Ascending aorta (tissue), 2 donors: Measurements from ENCODE around the gene CRISPLD2. TPM values are rescaled to one million over a fixed set of nuclear protein-coding genes. Genes with fewer than 3 reads are reported as not detected.

Experiments
- DNase-seq, 2 donors: peaks; one replicate each; pipeline ENCODE4 v3.0.0-alpha.2; 2019; ENCODE audit warnings: low spot score in 2 of 2
- H3K27ac ChIP-seq, 2 donors: fragments of 200-600 bp; sonication (generic); one replicate each; pipeline ENCODE4 v1.5.1; 2016 to 2017; ENCODE audit warnings: mild to moderate bottlenecking in 1 of 2
- H3K27me3 ChIP-seq: fragments of 200-600 bp; sonication (generic); one replicate; pipeline ENCODE4 v1.5.1; 2017
- H3K36me3 ChIP-seq, 2 donors: fragments of 200-600 bp; sonication (generic); one replicate each; pipeline ENCODE4 v1.5.1; 2016
- H3K4me1 ChIP-seq, 2 donors: fragments of 200-600 bp; sonication (generic); one replicate each; pipeline ENCODE4 v1.5.1; 2016 to 2017; ENCODE audit warnings: mild to moderate bottlenecking in 1 of 2
- H3K4me3 ChIP-seq, 2 donors: fragments of 200-600 bp; sonication (generic); one replicate each; pipeline ENCODE4 v1.5.1; 2016 to 2017; ENCODE audit warnings: mild to moderate bottlenecking in 1 of 2
- H3K9me3 ChIP-seq, 2 donors: fragments of 200-600 bp; sonication (generic); one replicate each; pipeline ENCODE4 v1.5.1; 2016
- intact Hi-C: fragments of 100-400 bp; cut with DNase I; formaldehyde crosslinking; loops from one replicate; pipeline ENCODE4 v1.15.1; 2023
- total RNA-seq: library from RNA; depleted of rRNA; stranded (reverse); fragments of >200 nt; gene quantifications from one replicate; pipeline ENCODE4 v1.1.0, GENCODE V29; 2016
- TF ChIP-seq, protein P1 (sequence below), 3 experiments: fragments of 200-600 bp in 2 of 3; fragments of 450-650 bp in 1 of 3; sonication (generic) in 2 of 3; IDR thresholded peaks; one replicate each; pipeline ENCODE4 v1.5.1; 2016 to 2019; ENCODE audit warnings: antibody characterized with exemption in 3 of 3, mild to moderate bottlenecking in 1 of 3, moderate library complexity in 1 of 3

Gene CRISPLD2
- total RNA-seq, 1 donor from 2014 or later: 204 TPM

DNA sequence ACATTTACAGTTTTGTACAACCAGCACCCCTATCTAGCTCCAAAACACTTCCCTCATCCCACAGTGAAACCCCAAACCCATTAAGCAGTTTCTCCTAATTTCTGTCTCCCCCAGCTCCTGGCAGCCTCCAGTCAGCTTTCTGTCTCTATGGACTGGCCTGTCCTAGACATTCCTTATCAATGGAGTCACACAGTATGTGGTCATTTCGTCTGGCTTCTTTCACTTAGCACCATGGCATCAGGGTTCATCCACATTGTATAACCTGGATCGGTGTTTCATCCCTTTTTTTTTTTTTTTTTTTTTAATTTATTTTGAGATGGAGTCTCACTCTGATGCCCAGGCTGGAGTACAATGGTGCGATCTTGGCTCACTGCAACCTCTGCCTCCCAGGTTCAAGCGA lies 123.0 kb downstream of the CRISPLD2 start:
- DNase-seq: no peak
- Histone ChIP-seq H3K27ac (no peak overlapping the region), H3K9me3 (no peaks in the 10 kb centered on the region), H3K27me3 (no peaks in the 10 kb centered on the region), H3K36me3 (no peaks in the 10 kb centered on the region), H3K4me1 (no peaks in the 10 kb centered on the region), H3K4me3 (no peak overlapping the region)
- intact Hi-C loops: no loop called here
- TF ChIP-seq, protein P1, sequence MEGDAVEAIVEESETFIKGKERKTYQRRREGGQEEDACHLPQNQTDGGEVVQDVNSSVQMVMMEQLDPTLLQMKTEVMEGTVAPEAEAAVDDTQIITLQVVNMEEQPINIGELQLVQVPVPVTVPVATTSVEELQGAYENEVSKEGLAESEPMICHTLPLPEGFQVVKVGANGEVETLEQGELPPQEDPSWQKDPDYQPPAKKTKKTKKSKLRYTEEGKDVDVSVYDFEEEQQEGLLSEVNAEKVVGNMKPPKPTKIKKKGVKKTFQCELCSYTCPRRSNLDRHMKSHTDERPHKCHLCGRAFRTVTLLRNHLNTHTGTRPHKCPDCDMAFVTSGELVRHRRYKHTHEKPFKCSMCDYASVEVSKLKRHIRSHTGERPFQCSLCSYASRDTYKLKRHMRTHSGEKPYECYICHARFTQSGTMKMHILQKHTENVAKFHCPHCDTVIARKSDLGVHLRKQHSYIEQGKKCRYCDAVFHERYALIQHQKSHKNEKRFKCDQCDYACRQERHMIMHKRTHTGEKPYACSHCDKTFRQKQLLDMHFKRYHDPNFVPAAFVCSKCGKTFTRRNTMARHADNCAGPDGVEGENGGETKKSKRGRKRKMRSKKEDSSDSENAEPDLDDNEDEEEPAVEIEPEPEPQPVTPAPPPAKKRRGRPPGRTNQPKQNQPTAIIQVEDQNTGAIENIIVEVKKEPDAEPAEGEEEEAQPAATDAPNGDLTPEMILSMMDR (IDR thresholded peaks at IDR 0.05): no peak

DNA sequence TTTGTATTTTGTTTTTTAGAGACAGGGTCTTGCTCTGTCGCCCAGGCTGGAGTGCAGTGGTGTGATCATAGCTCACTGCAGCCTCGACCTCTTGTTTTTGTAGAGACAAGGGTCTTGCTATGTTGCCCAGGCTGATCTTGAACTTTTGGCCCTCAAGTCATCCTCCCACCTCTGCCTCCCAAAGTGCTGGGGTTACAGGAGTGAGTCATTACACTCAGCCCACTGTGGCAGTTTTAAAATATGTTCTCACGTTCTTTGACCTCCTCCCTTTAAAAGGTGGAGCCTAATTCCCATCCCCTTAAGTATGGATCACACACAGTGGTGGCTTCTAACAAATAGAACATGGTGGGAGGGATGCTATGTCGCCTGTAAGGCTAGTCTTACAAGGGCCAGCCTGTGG lies 123.8 kb downstream of the CRISPLD2 start:
- no peaks in the 10 kb centered on the region for H3K9me3 ChIP-seq
- DNase-seq: no peak
- TF ChIP-seq, protein P1 (IDR thresholded peaks at IDR 0.05): no peak
- H3K36me3 ChIP-seq: no peaks in the 10 kb centered on the region
- no peak overlapping the region for H3K4me3 ChIP-seq
- H3K4me1 ChIP-seq: no peaks in the 10 kb centered on the region
- intact Hi-C loops: no loop called here
- H3K27me3 ChIP-seq: no peaks in the 10 kb centered on the region
- H3K27ac ChIP-seq: no peak overlapping the region

DNA sequence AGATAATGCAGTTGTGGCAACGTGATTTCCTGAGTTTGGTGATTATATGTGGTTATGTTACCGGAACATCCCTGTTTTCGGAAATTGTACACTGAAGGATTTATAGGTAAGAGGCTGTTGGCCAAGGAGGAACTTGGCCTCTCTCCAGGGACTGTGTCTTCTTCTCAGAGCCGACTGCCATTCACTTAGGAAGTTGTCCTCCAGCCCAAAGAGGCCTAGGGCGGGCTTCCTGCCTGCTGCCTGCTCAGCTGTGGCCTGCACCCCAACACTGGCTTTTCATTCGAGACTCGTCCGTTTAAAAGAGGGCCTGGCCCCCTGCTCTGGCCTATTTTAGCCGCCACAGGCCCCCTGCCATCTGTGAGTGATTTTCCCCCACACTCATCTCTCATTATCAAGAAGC lies 127.2 kb downstream of the CRISPLD2 start:
- no peak for DNase-seq
- intact Hi-C loops: no loop called here
- H3K27ac ChIP-seq: no peak overlapping the region
- TF ChIP-seq, protein P1 (IDR thresholded peaks at IDR 0.05): no peak
- H3K9me3 ChIP-seq: no peaks in the 10 kb centered on the region
- no peak overlapping the region for H3K4me3 ChIP-seq
- H3K36me3 ChIP-seq: no peaks in the 10 kb centered on the region
- H3K27me3 ChIP-seq: no peaks in the 10 kb centered on the region
- no peaks in the 10 kb centered on the region for H3K4me1 ChIP-seq

DNA sequence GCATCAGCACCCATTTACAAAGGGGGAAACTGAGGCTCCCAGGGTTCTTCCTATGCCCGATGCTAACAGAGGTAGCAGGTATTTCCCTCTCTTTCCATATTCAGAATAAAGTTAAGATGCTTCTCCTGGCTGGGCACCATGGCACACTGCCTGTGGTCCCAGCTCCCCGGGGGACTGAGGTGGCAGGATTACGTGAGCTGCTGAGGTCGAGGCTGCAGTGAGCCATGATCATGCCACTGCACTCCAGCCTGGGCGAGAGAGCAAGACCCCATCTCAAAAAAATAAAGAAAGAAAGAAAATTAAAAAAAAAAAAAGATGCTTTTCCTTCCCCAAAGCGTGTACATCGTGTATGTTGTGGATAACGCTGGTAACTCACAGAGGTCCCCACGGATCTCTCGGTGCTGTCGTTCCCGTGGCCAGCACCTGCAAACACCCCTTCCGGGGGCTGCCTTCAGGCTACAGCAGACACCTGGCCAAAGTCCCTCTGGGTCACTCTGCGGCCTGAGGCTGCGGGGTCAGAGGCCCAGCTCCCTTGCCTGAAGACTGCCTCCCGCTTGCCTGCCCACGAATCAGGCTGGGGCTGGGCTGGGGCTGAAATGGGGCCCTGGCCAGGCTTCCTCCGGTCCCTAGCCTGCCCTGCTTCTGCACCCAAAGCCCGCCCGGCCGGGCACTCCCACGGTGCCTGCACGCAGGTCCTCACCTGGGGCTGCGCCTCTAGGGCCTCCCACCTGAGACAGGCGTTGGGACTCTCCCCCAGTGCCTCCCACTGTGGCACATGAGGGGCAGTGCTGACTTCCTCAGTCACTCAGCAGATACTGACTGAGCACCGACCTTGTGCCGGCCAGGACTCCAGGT lies 128.4 kb downstream of the CRISPLD2 start:
- Histone ChIP-seq H3K9me3 (no peaks in the 10 kb centered on the region), H3K4me3 (no peak overlapping the region), H3K36me3 (no peaks in the 10 kb centered on the region), H3K27me3 (no peaks in the 10 kb centered on the region), H3K27ac (no peak overlapping the region), H3K4me1 (peaks cover 0 to 6% of the 10 kb centered on the region in 2 donors)
- TF ChIP-seq, protein P1 (IDR thresholded peaks at IDR 0.05): no peak
- no peak for DNase-seq
- intact Hi-C loops: no loop called here

DNA sequence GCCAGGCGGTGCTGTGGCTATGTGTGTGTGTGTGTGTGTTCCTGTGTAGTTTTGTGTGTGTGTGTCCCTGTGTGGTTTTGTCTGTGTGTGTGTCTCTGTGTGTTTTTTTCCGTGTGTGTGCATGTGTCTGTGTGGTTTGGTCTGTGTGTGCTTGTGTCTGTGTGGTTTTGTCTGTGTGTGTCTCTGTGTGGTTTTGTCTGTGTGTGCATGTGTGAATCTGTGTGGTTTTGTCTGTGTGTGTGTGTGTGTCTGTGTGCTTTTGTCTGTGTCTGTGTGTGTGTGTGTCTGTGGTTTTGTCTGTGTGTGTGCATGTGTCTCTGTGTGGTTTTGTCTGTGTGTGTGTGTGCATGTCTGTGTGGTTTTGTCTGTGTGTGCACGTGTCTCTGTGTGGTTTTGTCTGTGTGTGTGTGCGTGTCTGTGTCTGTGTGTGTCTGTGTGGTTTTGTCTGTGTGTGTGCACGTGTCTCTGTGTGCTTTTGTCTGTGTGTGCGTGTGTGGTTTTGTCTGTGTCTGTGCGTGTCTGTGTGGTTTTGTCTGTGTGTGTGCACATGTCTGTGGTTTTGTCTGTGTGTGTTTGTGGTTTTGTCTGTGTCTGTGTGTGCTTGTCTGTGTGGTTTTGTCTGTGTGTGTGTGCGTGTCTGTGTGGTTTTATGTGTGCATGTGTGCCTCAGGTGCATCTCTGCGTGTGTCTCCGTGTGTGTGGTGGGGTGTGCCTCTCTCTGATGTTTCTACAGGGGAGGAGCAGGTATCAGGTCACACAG lies 129.2 kb downstream of the CRISPLD2 start:
- no peaks in the 10 kb centered on the region for H3K27me3 ChIP-seq
- TF ChIP-seq, protein P1 (IDR thresholded peaks at IDR 0.05): no peak
- peaks cover 0 to 6% of the 10 kb centered on the region in 2 donors for H3K4me1 ChIP-seq
- DNase-seq: no peak
- intact Hi-C loops: no loop called here
- H3K9me3 ChIP-seq: no peaks in the 10 kb centered on the region
- H3K27ac ChIP-seq: no peak overlapping the region
- H3K4me3 ChIP-seq: no peak overlapping the region
- H3K36me3 ChIP-seq: no peaks in the 10 kb centered on the region
